Sigmoid colon (tissue), 7 donors: ENCODE data around the gene PRR32. TPM values are rescaled to one million over a fixed set of nuclear protein-coding genes. Genes with fewer than 3 reads are reported as not detected.

Experiments
- DNase-seq: peaks from one replicate; pipeline ENCODE4 v3.0.0-alpha.2; 2019
- H3K27ac ChIP-seq, 4 donors: fragments of 200-600 bp; sonication (generic); one replicate each; pipeline ENCODE4 v1.5.1; 2016 to 2019; ENCODE audit warnings: mild to moderate bottlenecking in 1 of 4
- H3K27me3 ChIP-seq, 3 donors: fragments of 200-600 bp; sonication (generic); one replicate each; pipeline ENCODE4 v1.5.1; 2019; ENCODE audit warnings: mild to moderate bottlenecking in 1 of 3
- H3K36me3 ChIP-seq, 4 donors: fragments of 200-600 bp; sonication (generic); one replicate each; pipeline ENCODE4 v1.5.1; 2016 to 2019
- H3K4me1 ChIP-seq, 4 donors: fragments of 200-600 bp; sonication (generic); one replicate each; pipeline ENCODE4 v1.5.1; 2017 to 2019
- H3K4me3 ChIP-seq, 4 donors: fragments of 200-600 bp; sonication (generic); one replicate each; pipeline ENCODE4 v1.5.1; 2017 to 2019; ENCODE audit warnings: mild to moderate bottlenecking in 2 of 4, moderate library complexity in 1 of 4
- H3K9me3 ChIP-seq, 4 donors: fragments of 200-600 bp in 3 of 4; sonication (generic) in 3 of 4; one replicate each; pipeline versions ENCODE4 v1.5.1 to v1.6.1; 2013 to 2019
- CTCF ChIP-seq, 4 experiments: fragments of 450-650 bp in 3 of 4; fragments of 200-600 bp in 1 of 4; IDR thresholded peaks; one replicate each; pipeline ENCODE4 v1.5.1; 2016 to 2019; ENCODE audit warnings: antibody characterized with exemption in 4 of 4, mild to moderate bottlenecking in 3 of 4, moderate library complexity in 2 of 4
- EP300 ChIP-seq, 4 donors: sonication (generic); formaldehyde crosslinking; IDR thresholded peaks; one replicate each; pipeline ENCODE4 v1.6.1; 2017; ENCODE audit warnings: antibody characterized with exemption in 4 of 4
- POLR2A ChIP-seq, 2 donors: fragments of 450-650 bp; IDR thresholded peaks; one replicate each; pipeline ENCODE4 v1.6.1; 2016; ENCODE audit warnings: antibody characterized with exemption in 2 of 2, mild to moderate bottlenecking in 2 of 2, moderate library complexity in 2 of 2
- POLR2AphosphoS5 ChIP-seq, 4 donors: sonication (generic); formaldehyde crosslinking; IDR thresholded peaks; one replicate each; pipeline ENCODE4 v1.6.1; 2017; ENCODE audit warnings: antibody characterized with exemption in 4 of 4
- WGBS, 2 donors: extraction: QIAGEN DNeasy Blood & Tissue Kit; methylation state at CpG; one replicate each; pipeline ENCODE4 v1.1.7; 2013; 5-methylcytosine and 5-hydroxymethylcytosine counted together
- intact Hi-C: fragments of 100-400 bp; cut with DNase I; formaldehyde crosslinking; loops from one replicate; pipeline ENCODE4 v1.15.1; 2023
- polyA plus RNA-seq, 3 donors: library from polyadenylated mRNA; stranded (reverse); fragments of 200-250 nt; gene quantifications; one replicate each; pipeline ENCODE4 v1.2.3, GENCODE V29; 2013
- total RNA-seq, 4 donors: library from RNA; depleted of rRNA; stranded (reverse); fragments of >200 nt; gene quantifications; one replicate each; pipeline ENCODE4 v1.1.0, GENCODE V29; 2016
- donor health status: healthy with polysubstance abuse.
- donor health status: Bipolar disorder and iron deficiency.
- donor health status: healthy.

PRR32 gene
- total and polyA plus RNA-seq, 7 donors: not detected

GRCh38 chrX:126836186-126836585 is 16.7 kb downstream of the PRR32 start:
- Histone ChIP-seq H3K36me3 (no peaks in the 10 kb centered on the region), H3K27me3 (no peaks in the 10 kb centered on the region), H3K9me3 (no peaks in the 10 kb centered on the region), H3K27ac (no peak overlapping the region), H3K4me3 (no peak overlapping the region), H3K4me1 (no peaks in the 10 kb centered on the region)
- intact Hi-C loops: no loop called here
- TF ChIP-seq POLR2A (IDR thresholded peaks at IDR 0.05): no peak
- TF ChIP-seq CTCF (IDR thresholded peaks at IDR 0.05): no peak
- TF ChIP-seq POLR2AphosphoS5 (IDR thresholded peaks at IDR 0.05): no peak
- no peak for TF ChIP-seq EP300 (IDR thresholded peaks at IDR 0.05)
- 60 to 75% methylated on average over 2 of the region's 2 CpGs for WGBS, 2 donors
- DNase-seq: no peak

- intact Hi-C loops: no loop called here
- Histone ChIP-seq H3K36me3 (no peaks in the 10 kb centered on the region), H3K27me3 (no peaks in the 10 kb centered on the region), H3K4me3 (no peak overlapping the region), H3K9me3 (no peaks in the 10 kb centered on the region), H3K4me1 (no peaks in the 10 kb centered on the region), H3K27ac (no peak overlapping the region)
- WGBS, 2 donors: 69 to 80% methylated on average over 3 of the region's 3 CpGs
- TF ChIP-seq EP300 (IDR thresholded peaks at IDR 0.05): no peak
- no peak for TF ChIP-seq POLR2A (IDR thresholded peaks at IDR 0.05)
- TF ChIP-seq CTCF (IDR thresholded peaks at IDR 0.05): no peak
- TF ChIP-seq POLR2AphosphoS5 (IDR thresholded peaks at IDR 0.05): no peak
- DNase-seq: no peak
Observed at GRCh38 chrX:126847143-126847542, 27.6 kb downstream of the PRR32 start.

- Histone ChIP-seq H3K36me3 (no peaks in the 10 kb centered on the region), H3K4me1 (no peaks in the 10 kb centered on the region), H3K4me3 (no peak overlapping the region), H3K9me3 (no peaks in the 10 kb centered on the region), H3K27me3 (no peaks in the 10 kb centered on the region), H3K27ac (no peak overlapping the region)
- no peak for TF ChIP-seq POLR2AphosphoS5 (IDR thresholded peaks at IDR 0.05)
- no peak for TF ChIP-seq POLR2A (IDR thresholded peaks at IDR 0.05)
- WGBS, 2 donors: 72 to 91% methylated on average over 5 of the region's 5 CpGs
- DNase-seq: no peak
- intact Hi-C loops: no loop called here
Observed at GRCh38 chrX:126855839-126856524, 36.5 kb downstream of the PRR32 start.
